ENCODE results near the gene ZNF407.

Gene ZNF407

DNA sequence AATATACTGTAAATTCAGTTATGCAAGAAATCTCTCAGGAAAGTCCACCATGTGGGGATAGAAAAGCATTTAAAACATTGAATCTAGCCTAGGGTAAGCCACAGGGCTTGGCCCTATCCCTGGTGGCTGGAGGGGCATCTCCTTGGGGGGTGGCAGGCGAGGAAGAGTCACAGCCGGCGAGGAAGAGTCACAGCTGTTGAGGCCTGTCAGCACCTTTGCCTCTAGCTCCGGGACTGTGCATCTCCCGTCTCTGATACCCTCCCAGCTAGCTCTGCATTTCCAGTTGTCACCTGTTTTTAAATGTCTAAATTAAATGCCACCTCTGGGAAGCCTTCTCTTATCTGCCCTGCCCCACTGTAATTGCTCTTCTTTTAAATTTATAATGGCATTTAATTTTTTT lies 276.7 kb downstream of the ZNF407 start:
- Histone ChIP-seq H3K27ac (no peak overlapping the region), H3K4me3 (no peak overlapping the region)
- DNase-seq (ENCODE audit: low spot score) = no peak
- TF ChIP-seq, protein P1, sequence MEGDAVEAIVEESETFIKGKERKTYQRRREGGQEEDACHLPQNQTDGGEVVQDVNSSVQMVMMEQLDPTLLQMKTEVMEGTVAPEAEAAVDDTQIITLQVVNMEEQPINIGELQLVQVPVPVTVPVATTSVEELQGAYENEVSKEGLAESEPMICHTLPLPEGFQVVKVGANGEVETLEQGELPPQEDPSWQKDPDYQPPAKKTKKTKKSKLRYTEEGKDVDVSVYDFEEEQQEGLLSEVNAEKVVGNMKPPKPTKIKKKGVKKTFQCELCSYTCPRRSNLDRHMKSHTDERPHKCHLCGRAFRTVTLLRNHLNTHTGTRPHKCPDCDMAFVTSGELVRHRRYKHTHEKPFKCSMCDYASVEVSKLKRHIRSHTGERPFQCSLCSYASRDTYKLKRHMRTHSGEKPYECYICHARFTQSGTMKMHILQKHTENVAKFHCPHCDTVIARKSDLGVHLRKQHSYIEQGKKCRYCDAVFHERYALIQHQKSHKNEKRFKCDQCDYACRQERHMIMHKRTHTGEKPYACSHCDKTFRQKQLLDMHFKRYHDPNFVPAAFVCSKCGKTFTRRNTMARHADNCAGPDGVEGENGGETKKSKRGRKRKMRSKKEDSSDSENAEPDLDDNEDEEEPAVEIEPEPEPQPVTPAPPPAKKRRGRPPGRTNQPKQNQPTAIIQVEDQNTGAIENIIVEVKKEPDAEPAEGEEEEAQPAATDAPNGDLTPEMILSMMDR (IDR thresholded peaks at IDR 0.05) = no peak

GRCh38 chr18:74876630-74877243 lies 279.1 kb downstream of the ZNF407 start:
- TF ChIP-seq, protein P1 (IDR thresholded peaks at IDR 0.05) = no peak
- no peak overlapping the region for H3K27ac ChIP-seq
- no peak for DNase-seq (ENCODE audit: low spot score)
- no peak overlapping the region for H3K4me3 ChIP-seq

DNA sequence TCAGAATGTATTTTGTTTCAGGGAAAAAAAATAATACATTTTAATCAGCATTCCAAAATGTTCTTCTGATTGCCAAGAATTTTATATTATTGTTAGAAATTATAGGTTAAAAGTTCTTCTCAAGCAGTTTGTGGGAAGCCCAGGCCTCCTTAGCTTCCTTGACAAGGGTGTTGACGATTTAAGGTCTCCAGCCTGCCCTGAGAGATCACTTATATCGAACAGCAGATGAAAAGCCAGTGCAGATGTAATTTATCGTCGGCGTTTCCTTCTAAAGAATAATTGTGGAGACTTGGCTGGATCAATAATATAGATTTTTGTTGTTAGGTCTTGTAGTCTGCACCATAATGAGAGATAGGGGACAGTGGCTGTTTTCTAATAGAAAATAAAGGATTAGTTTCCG lies 280.6 kb downstream of the ZNF407 start:
- Histone ChIP-seq H3K4me3 (no peak overlapping the region), H3K27ac (no peak overlapping the region)
- TF ChIP-seq, protein P1 (IDR thresholded peaks at IDR 0.05) = no peak
- no peak for DNase-seq (ENCODE audit: low spot score)

DNA sequence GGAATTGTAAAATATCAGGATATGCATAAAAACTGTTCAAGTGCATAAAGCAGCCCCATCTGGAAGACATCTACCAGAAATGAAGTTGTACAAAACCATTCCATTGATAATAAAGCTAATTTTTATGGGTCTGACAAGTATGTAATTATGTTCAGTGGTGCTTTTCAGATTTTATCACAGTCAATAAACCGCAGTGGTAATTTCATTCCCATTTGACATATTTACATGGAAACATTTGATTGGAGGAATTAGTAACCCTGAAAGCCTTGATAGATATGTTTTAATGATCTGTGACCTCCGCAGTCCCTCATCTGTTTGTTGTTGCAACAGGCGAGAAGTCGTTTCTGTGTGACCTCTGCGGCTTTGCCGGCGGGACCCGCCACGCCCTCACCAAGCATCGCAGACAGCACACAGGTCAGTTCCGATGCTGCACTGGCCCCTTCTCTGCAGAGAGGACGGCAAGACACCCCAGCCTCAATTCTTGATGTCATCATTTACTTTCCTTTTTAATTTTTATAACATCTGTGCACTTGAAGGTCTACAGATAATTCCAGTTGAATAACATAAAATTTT lies 283.1 kb downstream of the ZNF407 start:
- no peak for DNase-seq (ENCODE audit: low spot score)
- no peak overlapping the region for H3K4me3 ChIP-seq
- TF ChIP-seq, protein P1 (IDR thresholded peaks at IDR 0.05) = no peak
- no peak overlapping the region for H3K27ac ChIP-seq

DNA sequence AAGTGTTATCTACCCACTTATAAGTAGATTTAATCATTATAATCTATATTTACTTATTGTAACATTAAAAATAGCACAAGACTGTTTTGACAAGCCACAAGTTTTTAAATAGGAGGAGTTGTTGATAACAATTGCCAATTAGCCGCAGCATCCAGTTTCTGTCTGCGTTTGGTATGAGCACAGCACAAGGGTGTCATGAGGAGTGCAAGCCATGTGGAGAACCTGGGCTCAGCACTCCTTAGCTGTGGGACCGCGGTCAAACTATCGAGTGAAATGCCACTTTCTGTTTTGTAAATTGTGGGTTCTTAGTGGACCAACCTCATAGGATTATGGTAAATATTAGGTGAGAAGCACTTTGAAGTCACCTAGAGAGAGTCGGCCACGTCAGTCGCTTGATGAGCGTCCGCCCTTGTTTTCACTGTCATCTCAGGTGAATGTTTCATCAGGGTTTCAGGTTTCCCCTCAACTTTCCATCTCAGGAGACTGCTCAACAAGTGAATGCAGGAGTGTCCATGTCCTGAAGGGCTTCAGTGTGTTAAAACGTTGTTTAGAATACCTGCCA lies 294.5 kb downstream of the ZNF407 start:
- TF ChIP-seq, protein P1 (IDR thresholded peaks at IDR 0.05) = no peak
- H3K27ac ChIP-seq = no peak overlapping the region
- DNase-seq (ENCODE audit: low spot score) = no peak
- H3K4me3 ChIP-seq = no peak overlapping the region

GRCh38 chr18:74895686-74896085 lies 298.0 kb downstream of the ZNF407 start:
- H3K27ac ChIP-seq = no peak overlapping the region
- TF ChIP-seq, protein P1 (IDR thresholded peaks at IDR 0.05) = no peak
- no peak overlapping the region for H3K4me3 ChIP-seq
- DNase-seq (ENCODE audit: low spot score) = no peak

All from coronary artery (tissue), 2 donors.